GM23248 (cell line): ENCODE measurements around the gene SELENOM.

Experiments
- EZH2 ChIP-seq: fragments of 200-600 bp; sonication (generic); IDR thresholded peaks from 2 replicates; pipeline ENCODE4 v1.6.1; 2018; ENCODE audit warnings: antibody characterized with exemption, mild to moderate bottlenecking; ENCODE audit not compliant: insufficient read depth, poor library complexity, severe bottlenecking
- EZH2phosphoT487 ChIP-seq: fragments of 200-600 bp; sonication (generic); IDR thresholded peaks from 2 replicates; pipeline ENCODE4 v1.6.1; 2018; ENCODE audit warnings: antibody characterized with exemption, moderate library complexity, mild to moderate bottlenecking, low read depth; ENCODE audit not compliant: insufficient read depth

- TF ChIP-seq EZH2phosphoT487 (no peak), EZH2 (no peak)
These were observed 46.0 kb upstream of the SELENOM start for GRCh38 chr22:31153357-31153756.
